Inferior parietal cortex (tissue), 1 donor: ENCODE measurements around the gene LSAMP.
"Not testable (repeated sequence)": the region's sequence is repeated elsewhere in the genome, so short reads cannot be mapped to it uniquely, and the experiment has no call there.

Source experiments
- DNase-seq: peaks from one replicate; pipeline ENCODE4 v3.0.0-alpha.2; 2016; ENCODE audit errors: extremely low spot score

Gene LSAMP

GRCh38 chr3:116111765-116112164 is 333.5 kb downstream of the LSAMP start:
- DNase-seq: no peak

GRCh38 chr3:116103868-116104530 is 341.3 kb downstream of the LSAMP start:
- DNase-seq: no peak

DNA sequence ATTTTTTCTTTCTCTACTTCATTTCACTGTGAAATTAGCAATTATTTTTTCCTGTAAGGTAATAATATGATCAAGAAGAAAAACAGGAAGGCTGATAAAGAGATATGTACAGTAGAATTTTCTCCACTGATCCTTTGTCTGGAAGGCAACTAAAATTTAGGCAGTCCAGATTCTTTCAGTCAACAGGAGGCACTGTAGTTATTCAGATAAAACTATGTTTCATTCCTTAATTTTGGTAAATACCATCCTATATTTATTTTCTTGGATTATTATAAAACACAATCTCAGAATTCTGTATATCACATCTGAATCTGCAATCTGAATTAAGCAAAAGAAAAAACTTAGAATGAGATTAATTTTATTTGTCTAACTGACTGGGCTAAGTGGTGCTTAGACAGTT is 343.2 kb downstream of the LSAMP start:
- DNase-seq: no peak

GRCh38 chr3:116097226-116097625 is 348.1 kb downstream of the LSAMP start:
- DNase-seq: no peak

DNA sequence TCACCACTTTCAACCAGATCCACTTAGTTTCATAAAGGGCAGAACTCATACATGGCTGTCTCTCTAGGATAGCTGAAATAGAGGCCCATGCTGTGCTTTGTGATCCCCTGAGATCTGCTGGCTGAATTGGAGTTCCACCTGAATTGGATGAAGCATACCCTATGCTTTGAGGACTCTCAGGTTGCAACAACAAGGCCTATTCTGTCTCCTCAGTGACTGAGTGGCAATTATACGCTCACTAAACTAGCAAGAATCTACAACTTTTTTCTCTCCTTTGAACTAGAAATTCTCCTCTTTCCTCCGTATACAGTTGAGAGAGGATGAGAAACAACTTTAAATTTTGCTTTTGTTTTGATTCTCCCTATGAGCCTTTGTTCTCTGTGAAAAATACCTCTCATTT is 348.7 kb downstream of the LSAMP start:
- DNase-seq: no peak

DNA sequence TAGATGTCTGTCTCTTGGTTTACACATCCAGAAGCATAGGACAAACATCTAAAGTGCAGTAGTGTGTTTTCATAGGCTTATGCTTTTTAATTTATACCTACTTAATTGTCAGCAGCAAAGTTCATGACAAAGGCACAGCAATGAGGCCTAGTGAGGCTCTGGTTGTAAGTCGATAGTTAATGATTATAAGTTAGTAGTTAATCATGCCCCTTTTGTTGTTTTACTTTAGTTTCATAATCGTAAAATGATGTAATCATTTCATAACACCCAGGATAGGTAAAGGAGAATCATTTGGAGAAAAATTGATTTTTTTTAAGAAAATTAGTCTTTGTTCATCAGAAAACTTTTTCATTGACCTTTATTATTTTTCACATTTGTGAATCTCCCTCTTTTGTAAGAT is 351.9 kb downstream of the LSAMP start:
- DNase-seq: no peak

DNA sequence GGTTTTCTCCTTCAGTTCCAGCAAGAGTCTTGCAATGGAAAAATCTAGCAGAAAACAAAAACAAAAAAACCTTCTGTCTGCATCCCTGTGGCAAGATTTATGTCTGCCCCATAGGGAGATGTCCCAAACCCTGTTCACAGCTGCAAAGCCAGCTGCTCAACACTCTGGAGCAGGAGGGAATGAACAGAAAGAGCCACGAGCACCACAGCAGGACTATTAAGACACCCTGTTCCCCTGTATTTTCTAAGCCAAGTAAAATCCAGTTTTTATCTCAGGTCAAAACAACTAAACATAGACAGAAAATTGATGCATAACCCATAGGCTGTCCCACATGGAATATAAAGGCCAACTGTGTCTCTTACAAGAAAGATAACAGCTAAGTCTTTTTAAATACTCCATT is 357.9 kb downstream of the LSAMP start:
- no peak for DNase-seq

GRCh38 chr3:116084999-116085791 is 360.1 kb downstream of the LSAMP start:
- DNase-seq: no peak

DNA sequence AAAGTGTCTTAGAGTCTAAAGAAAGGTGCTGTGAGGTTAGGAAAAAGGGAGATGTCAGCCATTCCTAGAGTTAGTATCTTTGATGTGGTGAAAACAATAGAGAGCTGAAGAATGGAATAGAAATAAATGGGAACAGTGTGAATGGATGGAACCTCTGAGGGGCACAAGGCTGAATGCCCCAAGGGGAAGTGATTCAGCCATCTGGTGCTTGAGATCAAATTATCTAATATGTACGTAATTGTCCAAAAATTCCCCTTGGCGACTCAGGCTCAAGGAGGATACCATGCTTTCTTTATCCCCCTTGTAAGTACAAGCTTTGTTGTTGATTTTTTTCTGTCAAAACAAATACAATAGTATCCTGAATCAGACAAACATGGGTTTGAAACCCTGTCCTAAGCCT is 361.6 kb downstream of the LSAMP start:
- no peak for DNase-seq

DNA sequence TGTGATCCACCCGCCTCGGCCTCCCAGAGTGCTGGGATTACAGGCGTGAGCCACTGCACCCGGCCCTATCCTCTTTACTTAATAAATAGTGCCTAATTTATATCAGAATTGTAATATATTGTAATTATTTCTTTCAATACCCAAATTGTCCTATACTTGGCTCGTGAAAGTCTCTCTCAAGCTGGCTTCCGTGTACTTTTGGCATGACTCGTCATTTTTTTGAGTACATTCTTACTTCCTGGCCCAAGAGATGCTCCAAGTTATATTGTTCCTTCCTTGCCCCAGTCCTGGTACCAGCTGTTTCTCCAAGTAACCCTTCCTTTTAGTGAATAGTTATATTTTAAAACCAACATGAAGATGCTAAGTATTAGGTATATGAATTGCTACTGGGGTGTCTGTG is 366.7 kb downstream of the LSAMP start:
- DNase-seq: no peak

- DNase-seq: no peak
These were observed 367.7 kb downstream of the LSAMP start for GRCh38 chr3:116077557-116077956.

DNA sequence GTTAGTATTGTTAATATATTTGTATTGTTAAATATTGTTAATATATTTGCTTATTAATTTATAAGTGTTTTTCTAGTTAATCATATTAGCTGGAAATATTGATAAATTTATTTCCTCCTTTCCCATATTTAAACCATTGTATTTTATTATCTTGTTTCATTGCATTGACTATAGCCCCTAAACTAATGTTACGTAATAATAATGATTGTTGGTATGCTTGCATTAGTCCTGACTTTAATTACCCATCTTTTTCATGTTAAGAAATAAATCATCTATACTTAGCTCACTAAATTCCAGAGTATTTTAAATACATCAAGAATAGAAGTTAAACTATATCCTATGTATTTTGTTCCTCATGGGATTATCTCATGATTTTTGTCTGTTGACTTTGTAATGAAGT is 368.2 kb downstream of the LSAMP start:
- DNase-seq: no peak

DNA sequence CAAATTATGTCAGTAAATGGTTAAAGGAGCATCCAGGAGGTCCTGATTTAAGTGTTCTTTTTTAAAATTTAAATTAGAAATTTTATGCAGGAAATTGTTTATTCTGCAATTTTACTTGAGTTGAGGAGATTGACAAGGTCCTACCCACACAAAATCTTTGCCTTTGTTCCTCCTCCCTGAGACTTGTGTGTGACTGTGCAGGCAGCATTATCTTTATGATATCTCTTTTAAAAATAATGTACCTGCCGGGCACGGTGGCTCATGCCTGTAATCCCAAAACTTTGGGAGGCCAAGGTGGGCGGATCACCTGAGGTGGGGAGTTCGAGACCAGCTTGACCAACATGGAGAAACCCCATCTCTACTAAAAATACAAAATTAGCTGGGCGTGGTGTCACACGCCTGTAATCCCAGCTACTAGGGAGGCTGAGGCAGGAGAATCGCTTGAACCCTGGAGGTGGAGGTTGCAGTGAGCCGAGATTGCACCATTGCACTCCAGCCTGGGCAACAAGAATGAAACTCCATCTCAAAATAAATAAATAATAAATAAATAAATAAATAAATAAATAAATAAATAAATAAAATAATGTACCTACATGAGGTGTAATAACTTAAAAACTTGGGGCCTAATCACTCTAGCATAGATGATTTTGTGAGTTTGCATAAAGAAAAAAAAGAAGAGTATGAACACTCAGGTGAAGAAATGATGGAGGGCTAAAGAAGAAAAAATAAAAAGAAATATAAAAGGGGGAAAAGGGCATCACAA is 374.6 kb downstream of the LSAMP start:
- not testable (repeated sequence) for DNase-seq

- no peak for DNase-seq
These were observed 375.2 kb downstream of the LSAMP start for GRCh38 chr3:116070061-116070460.

DNA sequence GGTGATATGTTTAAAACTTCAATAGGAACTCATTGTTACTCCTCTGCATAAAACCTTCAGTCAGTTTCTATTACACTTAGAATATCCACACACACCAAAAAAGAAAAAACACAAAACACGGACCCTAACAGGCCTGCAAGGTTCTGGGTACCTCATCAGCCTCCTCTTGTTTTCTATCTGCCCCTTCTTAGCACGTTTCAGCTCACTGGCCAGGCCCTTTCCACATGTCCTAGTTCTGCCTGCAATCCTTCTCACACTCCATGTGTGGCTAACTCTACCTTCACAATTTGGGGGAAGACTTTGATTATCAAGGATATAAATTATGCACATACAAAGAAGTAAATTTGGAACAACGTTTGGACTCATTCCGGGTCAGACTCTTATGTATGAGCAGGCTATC is 376.3 kb downstream of the LSAMP start:
- no peak for DNase-seq

- DNase-seq: no peak
These were observed 378.0 kb downstream of the LSAMP start for GRCh38 chr3:116067326-116067725.

DNA sequence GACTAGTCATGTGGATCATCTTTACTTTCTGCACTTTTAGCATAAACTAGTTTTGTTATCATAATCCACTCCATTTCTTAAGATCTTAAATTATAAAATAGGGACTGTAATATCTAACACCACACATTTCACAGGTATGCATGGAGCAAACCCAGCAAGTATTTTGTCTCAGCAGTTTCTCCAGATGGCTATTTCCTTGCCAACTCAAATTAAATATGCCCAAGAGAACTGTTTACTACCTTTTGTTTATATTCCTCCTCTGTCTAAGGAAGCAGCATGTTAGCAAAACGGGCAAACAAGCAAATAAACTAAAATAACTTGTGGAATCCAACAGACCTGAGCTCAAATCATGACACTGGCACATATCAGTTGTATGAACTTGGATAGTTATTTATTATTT is 379.8 kb downstream of the LSAMP start:
- DNase-seq: no peak

DNA sequence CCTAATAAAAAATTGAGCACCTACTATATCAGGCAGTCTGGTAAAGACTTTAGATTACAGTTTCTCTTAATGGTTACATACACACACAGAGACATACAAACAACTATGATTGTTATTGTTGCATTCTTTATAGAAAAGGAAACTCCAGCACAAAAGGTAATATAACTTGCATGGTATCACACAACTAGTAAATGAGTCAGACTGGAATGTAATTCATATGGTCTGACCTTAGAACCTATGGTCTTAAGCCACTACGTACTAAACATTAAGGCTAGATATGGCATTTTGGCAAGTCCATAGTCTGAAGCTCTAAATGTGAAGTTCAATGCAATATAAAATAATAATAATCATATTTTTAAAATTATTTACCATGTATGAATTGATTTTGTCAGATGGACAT is 380.6 kb downstream of the LSAMP start:
- no peak for DNase-seq

DNA sequence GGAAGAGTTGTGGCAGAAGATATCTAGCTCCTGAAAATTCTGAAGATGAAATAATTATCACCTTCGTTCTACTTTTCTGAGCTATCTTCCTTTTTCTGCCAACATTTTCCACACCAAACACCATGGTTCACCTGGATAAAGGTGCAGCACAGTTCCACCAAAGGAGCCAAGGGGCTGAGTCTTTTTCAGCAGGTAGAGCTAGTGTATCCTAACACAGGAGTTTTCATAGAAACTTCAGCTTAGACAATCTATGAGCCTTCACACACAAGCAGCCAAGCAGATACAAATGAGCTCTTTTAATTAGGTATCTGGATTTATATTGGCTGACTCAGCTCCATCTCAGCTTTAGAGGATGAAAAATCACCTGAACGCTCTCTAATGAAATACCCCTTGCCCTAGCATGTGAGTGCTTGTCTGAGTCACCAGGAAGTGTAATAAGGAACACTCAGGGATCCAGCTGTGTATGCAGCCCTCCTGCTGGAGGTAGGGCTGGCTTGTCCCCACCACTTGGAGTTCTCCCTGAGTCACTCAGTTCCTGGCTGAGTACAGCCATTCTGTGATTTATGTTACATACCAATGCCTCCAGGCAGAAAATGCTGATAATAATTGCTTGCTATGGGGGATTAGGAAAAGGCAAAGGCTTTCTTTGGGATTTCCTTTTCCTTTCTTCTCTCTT is 385.7 kb downstream of the LSAMP start:
- no peak for DNase-seq

DNA sequence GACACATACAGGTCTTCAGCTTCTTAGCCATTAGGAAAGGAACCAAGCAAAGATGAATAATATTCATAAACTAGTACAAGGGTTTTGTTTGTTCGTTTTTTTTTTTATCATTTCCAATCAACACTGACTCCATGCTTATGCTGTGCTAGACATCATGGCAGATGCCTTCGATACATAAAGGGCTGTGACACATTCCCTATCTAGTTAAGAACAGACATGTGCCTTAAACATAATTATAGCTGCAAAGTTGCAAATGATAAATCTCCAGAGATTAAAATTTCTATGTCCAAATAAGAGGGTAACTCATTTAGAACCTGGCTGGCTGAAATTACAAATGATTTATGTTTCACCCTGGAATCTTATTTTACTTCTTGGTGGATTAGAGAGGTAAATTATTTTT is 386.4 kb downstream of the LSAMP start:
- no peak for DNase-seq

DNA sequence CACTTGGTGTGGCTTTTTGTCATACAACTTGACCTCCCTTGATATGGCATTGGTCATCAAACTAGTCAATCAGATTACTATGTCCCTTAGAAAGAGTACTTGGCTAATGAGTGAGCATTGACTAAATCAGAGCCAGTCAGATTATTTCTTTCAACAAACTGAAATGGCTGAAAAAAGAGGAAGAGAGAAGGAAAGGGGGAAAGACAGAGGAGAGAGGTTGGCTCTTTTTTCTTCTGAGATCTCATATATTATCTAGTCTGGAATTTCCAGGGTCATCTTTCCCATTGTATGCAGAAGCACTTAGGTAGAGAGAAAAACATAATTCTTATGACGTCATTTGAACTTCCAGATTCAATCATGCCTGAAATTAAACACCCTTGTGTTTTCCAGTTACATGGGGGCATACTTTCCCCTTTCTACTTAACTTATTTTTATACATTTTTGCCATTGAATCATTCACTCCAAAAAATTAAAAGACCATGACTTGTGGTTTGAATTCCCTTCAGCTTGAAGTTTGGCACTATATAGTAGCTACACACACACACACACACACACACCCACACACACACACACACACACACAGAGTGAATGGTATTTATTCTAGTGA is 387.8 kb downstream of the LSAMP start:
- no peak for DNase-seq

- no peak for DNase-seq
These were observed 389.0 kb downstream of the LSAMP start for GRCh38 chr3:116056280-116056679.
